Natural killer cell (primary cell): ENCODE results near the gene RTN4. TPM values are rescaled to one million over a fixed set of nuclear protein-coding genes. Genes with fewer than 3 reads are reported as not detected.

ENCODE experiments used
- ATAC-seq, 3 donors: fragments of 150-1000 bp in 2 of 3; fragments of 200-7000 bp in 1 of 3; cut with Tn5 transposase; 1 replicate in 1 of 3; 2 replicates in 2 of 3; pipeline ENCODE4 v1.10.0; 2021; ENCODE audit warnings: mild to moderate bottlenecking in 2 of 3, moderate library complexity in 2 of 3
- DNase-seq, 2 donors: peaks; one replicate each; pipeline versions ENCODE4 v3.0.0 to v3.0.0-alpha.2; 2013 to 2021; ENCODE audit warnings: mixed read lengths in 1 of 2
- H3K27ac ChIP-seq: one replicate; pipeline ENCODE4 v1.5.1; 2013; ENCODE audit warnings: mild to moderate bottlenecking, low read length
- H3K27me3 ChIP-seq: one replicate; pipeline ENCODE4 v1.6.1; 2013; ENCODE audit warnings: low read length; ENCODE audit not compliant: control insufficient read depth, insufficient read depth
- H3K36me3 ChIP-seq: one replicate; pipeline ENCODE4 v1.6.1; 2013; ENCODE audit warnings: low read length; ENCODE audit not compliant: control insufficient read depth, insufficient read depth
- H3K4me1 ChIP-seq: one replicate; pipeline ENCODE4 v1.6.1; 2013; ENCODE audit warnings: low read length; ENCODE audit not compliant: control insufficient read depth, insufficient read depth
- H3K4me3 ChIP-seq: one replicate; pipeline ENCODE4 v1.5.1; 2013; ENCODE audit warnings: low read length
- H3K9me3 ChIP-seq: one replicate; pipeline ENCODE4 v1.6.1; 2013; ENCODE audit warnings: low read length; ENCODE audit not compliant: control insufficient read depth, insufficient read depth
- H3K27ac Mint-ChIP-seq, 2 donors: one replicate each; pipeline ENCODE4 v1.8.0; 2022; ENCODE audit warnings: mild to moderate bottlenecking in 2 of 2, mixed read lengths in 2 of 2, moderate library complexity in 1 of 2
- H3K27me3 Mint-ChIP-seq, 2 donors: one replicate each; pipeline ENCODE4 v1.8.0; 2022; ENCODE audit warnings: low read depth in 2 of 2, mixed read lengths in 2 of 2
- H3K36me3 Mint-ChIP-seq: one replicate; pipeline ENCODE4 v1.8.0; 2022; ENCODE audit warnings: mixed read lengths
- H3K4me1 Mint-ChIP-seq, 2 donors: one replicate each; pipeline ENCODE4 v1.8.0; 2022; ENCODE audit warnings: mixed read lengths in 2 of 2
- H3K4me3 Mint-ChIP-seq: one replicate; pipeline ENCODE4 v1.8.0; 2022; ENCODE audit warnings: mild to moderate bottlenecking, moderate library complexity, mixed read lengths
- H3K9me3 Mint-ChIP-seq, 2 donors: one replicate each; pipeline ENCODE4 v1.8.0; 2022; ENCODE audit warnings: mixed read lengths in 2 of 2
- CTCF ChIP-seq: fragments of 200-600 bp; IDR thresholded peaks from one replicate; pipeline ENCODE4 v1.8.0; 2022; ENCODE audit warnings: antibody characterized with exemption
- WGBS: methylation state at CpG from one replicate; pipeline ENCODE4 v1.1.7; 2013; ENCODE audit warnings: missing lambda C conversion rate; ENCODE audit not compliant: insufficient coverage; 5-methylcytosine and 5-hydroxymethylcytosine counted together
- intact Hi-C: fragments of 100-400 bp; cut with micrococcal nuclease; formaldehyde crosslinking; loops from one replicate; pipeline ENCODE4 v1.14.2; 2022
- total RNA-seq, 4 donors: library from RNA; stranded (reverse); fragments of 120-200 nt in 1 of 4; gene quantifications; one replicate each; pipeline versions ENCODE4 v1.2.3 to v1.2.4, GENCODE V29; 2013 to 2022

The RTN4 gene
- total RNA-seq, 3 donors from 2014 or later (not counting 1 experiment from before 2014, with no cell fraction given) = 100 to 117 (median 109) TPM

- Mint-ChIP-seq H3K27ac (no peak overlapping the region), H3K4me3 (no peak overlapping the region), H3K4me1 (no peaks in the 10 kb centered on the region), H3K9me3 (no peaks in the 10 kb centered on the region), H3K27me3 (no peaks in the 10 kb centered on the region), H3K36me3 (no peaks in the 10 kb centered on the region)
- Histone ChIP-seq H3K27ac (no peak overlapping the region), H3K9me3 (no peaks in the 10 kb centered on the region), H3K4me1 (no peaks in the 10 kb centered on the region), H3K36me3 (no peaks in the 10 kb centered on the region), H3K27me3 (no peaks in the 10 kb centered on the region), H3K4me3 (no peak overlapping the region)
- no peak for DNase-seq
- ATAC-seq = no peak
- intact Hi-C loops = no loop called here
- no peak for TF ChIP-seq CTCF
- WGBS = no CpG with 5 or more reads among the region's 1 CpG
These were observed 12.5 kb upstream of the RTN4 start for GRCh38 chr2:55062754-55063153.

GRCh38 chr2:55061523-55062344 is 11.5 kb upstream of the RTN4 start:
- ATAC-seq = no peak
- H3K36me3 Mint-ChIP-seq = no peaks in the 10 kb centered on the region
- no peak overlapping the region for H3K4me3 ChIP-seq
- no peaks in the 10 kb centered on the region for H3K36me3 ChIP-seq
- H3K9me3 Mint-ChIP-seq = no peaks in the 10 kb centered on the region
- no peaks in the 10 kb centered on the region for H3K9me3 ChIP-seq
- no peak overlapping the region for H3K27ac Mint-ChIP-seq
- H3K27me3 Mint-ChIP-seq = no peaks in the 10 kb centered on the region
- intact Hi-C loops = no loop called here
- no peaks in the 10 kb centered on the region for H3K4me1 Mint-ChIP-seq
- H3K4me3 Mint-ChIP-seq = no peak overlapping the region
- no peak overlapping the region for H3K27ac ChIP-seq
- no peak for DNase-seq
- TF ChIP-seq CTCF = no peak
- 91% methylated on average over 25 of the region's 25 CpGs for WGBS
- no peaks in the 10 kb centered on the region for H3K27me3 ChIP-seq
- no peaks in the 10 kb centered on the region for H3K4me1 ChIP-seq

GRCh38 chr2:55059793-55060192 is 9.5 kb upstream of the RTN4 start:
- Mint-ChIP-seq H3K27me3 (no peaks in the 10 kb centered on the region), H3K9me3 (no peaks in the 10 kb centered on the region), H3K4me1 (peaks cover 0 to under 1% of the 10 kb centered on the region in 2 donors), H3K4me3 (no peak overlapping the region), H3K36me3 (no peaks in the 10 kb centered on the region), H3K27ac (no peak overlapping the region)
- Histone ChIP-seq H3K9me3 (no peaks in the 10 kb centered on the region), H3K36me3 (no peaks in the 10 kb centered on the region), H3K27me3 (no peaks in the 10 kb centered on the region), H3K27ac (no peak overlapping the region), H3K4me3 (no peak overlapping the region), H3K4me1 (no peaks in the 10 kb centered on the region)
- intact Hi-C loops = no loop called here
- no peak for TF ChIP-seq CTCF
- ATAC-seq (no peak), DNase-seq (no peak)
- WGBS = 91% methylated on average over 4 of the region's 4 CpGs

GRCh38 chr2:55057474-55057873 is 7.2 kb upstream of the RTN4 start:
- WGBS = 92% methylated on average over 3 of the region's 3 CpGs
- H3K27ac Mint-ChIP-seq = no peak overlapping the region

More at GRCh38 chr2:55057474-55057873, 7.2 kb upstream of the RTN4 start:
- no peaks in the 10 kb centered on the region for H3K4me1 ChIP-seq
- H3K27me3 ChIP-seq = no peaks in the 10 kb centered on the region
- Mint-ChIP-seq H3K27me3 (no peaks in the 10 kb centered on the region), H3K4me3 (no peak overlapping the region), H3K4me1 (peaks cover 7 to 16% of the 10 kb centered on the region in 2 donors), H3K36me3 (no peaks in the 10 kb centered on the region), H3K9me3 (no peaks in the 10 kb centered on the region)
- ATAC-seq = no peak
- intact Hi-C loops = no loop called here
- H3K4me3 ChIP-seq = no peak overlapping the region
- no peak for DNase-seq
- H3K27ac ChIP-seq = no peak overlapping the region
- H3K36me3 ChIP-seq = no peaks in the 10 kb centered on the region
- TF ChIP-seq CTCF = no peak
- H3K9me3 ChIP-seq = no peaks in the 10 kb centered on the region
